ENCODE measurements around the gene SLC35B1.

GRCh38 chr17:49722066-49722465 lies 14.3 kb upstream of the SLC35B1 start:
- TF ChIP-seq, protein P1, sequence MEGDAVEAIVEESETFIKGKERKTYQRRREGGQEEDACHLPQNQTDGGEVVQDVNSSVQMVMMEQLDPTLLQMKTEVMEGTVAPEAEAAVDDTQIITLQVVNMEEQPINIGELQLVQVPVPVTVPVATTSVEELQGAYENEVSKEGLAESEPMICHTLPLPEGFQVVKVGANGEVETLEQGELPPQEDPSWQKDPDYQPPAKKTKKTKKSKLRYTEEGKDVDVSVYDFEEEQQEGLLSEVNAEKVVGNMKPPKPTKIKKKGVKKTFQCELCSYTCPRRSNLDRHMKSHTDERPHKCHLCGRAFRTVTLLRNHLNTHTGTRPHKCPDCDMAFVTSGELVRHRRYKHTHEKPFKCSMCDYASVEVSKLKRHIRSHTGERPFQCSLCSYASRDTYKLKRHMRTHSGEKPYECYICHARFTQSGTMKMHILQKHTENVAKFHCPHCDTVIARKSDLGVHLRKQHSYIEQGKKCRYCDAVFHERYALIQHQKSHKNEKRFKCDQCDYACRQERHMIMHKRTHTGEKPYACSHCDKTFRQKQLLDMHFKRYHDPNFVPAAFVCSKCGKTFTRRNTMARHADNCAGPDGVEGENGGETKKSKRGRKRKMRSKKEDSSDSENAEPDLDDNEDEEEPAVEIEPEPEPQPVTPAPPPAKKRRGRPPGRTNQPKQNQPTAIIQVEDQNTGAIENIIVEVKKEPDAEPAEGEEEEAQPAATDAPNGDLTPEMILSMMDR (IDR thresholded peaks at IDR 0.05): no peak
- TF ChIP-seq POLR2A (IDR thresholded peaks at IDR 0.05): no peak

Measured in esophagus squamous epithelium (tissue), 4 donors.